Measurements from ENCODE around the gene FDXR.

DNA sequence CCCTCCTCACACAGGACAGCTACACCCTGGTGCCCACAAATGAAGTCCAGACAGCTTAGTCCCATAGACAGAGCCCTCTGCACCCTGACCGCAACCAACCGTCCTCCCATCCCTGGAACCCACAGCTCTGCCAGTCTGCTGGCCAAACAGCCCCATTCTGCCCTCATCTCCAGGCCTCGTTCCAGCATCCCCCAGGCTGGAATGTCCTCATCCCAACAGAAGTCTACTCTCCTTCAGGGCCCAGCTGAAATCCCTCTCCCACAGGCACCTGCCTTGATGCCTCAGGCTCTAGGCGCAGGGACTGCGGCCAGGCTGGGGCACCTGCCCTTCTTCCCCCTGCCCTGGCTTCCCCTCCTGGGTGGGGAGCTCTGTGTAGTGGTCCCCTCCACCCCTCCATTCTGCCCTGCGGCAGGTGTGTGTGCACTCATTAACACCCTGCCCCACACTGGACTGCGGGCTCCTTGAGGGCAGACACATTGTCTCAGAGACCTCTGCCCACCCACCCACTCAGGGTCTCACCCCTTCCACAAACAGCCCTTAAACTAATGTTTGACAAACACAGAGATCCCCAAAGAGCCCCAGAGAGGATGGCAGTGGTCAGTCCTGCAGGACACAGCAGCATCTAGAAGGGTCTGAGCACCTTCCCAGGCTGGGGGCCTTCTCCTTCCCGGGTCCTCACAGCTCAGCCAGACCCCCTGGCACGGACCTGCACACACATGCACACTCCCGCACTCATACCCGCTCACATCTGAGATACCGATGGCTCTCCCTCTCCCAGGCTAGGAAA, 13.9 kb downstream of the FDXR start:
- TF ChIP-seq EZH2 (IDR thresholded peaks at IDR 0.05; ENCODE audit: low read depth, low read length, severe bottlenecking) (no peak), RBBP5 (IDR thresholded peaks at IDR 0.05; ENCODE audit: borderline replicate concordance, low read depth, low read length) (no peak)
- TF ChIP-seq, protein P1, sequence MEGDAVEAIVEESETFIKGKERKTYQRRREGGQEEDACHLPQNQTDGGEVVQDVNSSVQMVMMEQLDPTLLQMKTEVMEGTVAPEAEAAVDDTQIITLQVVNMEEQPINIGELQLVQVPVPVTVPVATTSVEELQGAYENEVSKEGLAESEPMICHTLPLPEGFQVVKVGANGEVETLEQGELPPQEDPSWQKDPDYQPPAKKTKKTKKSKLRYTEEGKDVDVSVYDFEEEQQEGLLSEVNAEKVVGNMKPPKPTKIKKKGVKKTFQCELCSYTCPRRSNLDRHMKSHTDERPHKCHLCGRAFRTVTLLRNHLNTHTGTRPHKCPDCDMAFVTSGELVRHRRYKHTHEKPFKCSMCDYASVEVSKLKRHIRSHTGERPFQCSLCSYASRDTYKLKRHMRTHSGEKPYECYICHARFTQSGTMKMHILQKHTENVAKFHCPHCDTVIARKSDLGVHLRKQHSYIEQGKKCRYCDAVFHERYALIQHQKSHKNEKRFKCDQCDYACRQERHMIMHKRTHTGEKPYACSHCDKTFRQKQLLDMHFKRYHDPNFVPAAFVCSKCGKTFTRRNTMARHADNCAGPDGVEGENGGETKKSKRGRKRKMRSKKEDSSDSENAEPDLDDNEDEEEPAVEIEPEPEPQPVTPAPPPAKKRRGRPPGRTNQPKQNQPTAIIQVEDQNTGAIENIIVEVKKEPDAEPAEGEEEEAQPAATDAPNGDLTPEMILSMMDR (IDR thresholded peaks at IDR 0.05; ENCODE audit: control extremely low read depth in 1 of 3, insufficient read depth in 1 of 3, low read depth in 1 of 3, low read length in 3 of 3): no peak

All from H1 (cell line).